Esophagus muscularis mucosa (tissue), 3 donors: Measurements from ENCODE around the gene ADH7.

ENCODE experiments used
- CTCF ChIP-seq, 3 experiments: fragments of 200-600 bp in 2 of 3; fragments of 450-650 bp in 1 of 3; sonication (generic) in 2 of 3; IDR thresholded peaks; one replicate each; pipeline ENCODE4 v1.5.1; 2017 to 2019; ENCODE audit warnings: antibody characterized with exemption in 3 of 3, mild to moderate bottlenecking in 2 of 3, moderate library complexity in 1 of 3
- EP300 ChIP-seq: sonication (generic); formaldehyde crosslinking; IDR thresholded peaks from one replicate; pipeline ENCODE4 v1.6.1; 2017; ENCODE audit warnings: antibody characterized with exemption

- TF ChIP-seq CTCF (IDR thresholded peaks at IDR 0.05) (no peak), EP300 (no peak)
Measured at GRCh38 chr4:99395595-99396364, 39.4 kb downstream of the ADH7 start.
